ENCODE data around the gene OXCT2.
A peak's percentile ranks its signal among the peaks of the same experiment; 100 is the strongest.
"Not testable (repeated sequence)": the region's sequence is repeated elsewhere in the genome, so short reads cannot be mapped to it uniquely, and the experiment has no call there.

Gene OXCT2

GRCh38 chr1:39782103-39782502 lies 11.0 kb upstream of the OXCT2 start:
- TF ChIP-seq CTCF (IDR thresholded peaks at IDR 0.05; ENCODE audit: extremely low read depth, missing control alignments) = no peak

DNA sequence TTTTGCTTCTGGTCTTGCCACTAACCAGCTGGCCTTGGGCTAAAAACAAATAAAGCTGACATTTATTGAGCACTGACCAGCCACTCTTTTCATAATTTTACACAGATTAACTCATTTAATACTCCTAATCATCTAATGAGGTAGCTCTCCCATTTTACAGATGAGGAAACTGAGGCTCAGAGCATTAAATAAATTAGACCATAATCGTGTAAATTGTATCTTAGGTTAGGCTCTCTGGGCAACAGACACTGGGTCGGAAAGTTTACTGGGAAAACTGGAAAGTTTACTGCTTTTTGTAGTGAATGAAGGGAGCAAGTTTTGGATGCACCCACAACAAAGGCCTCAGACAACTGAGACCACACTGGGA lies 10.2 kb upstream of the OXCT2 start:
- TF ChIP-seq CTCF (IDR thresholded peaks at IDR 0.05; ENCODE audit: extremely low read depth, missing control alignments) = no peak
- no peak for DNase-seq (ENCODE audit: low spot score)

More at GRCh38 chr1:39782103-39782502, 11.0 kb upstream of the OXCT2 start:
- no peak for DNase-seq (ENCODE audit: low spot score)

DNA sequence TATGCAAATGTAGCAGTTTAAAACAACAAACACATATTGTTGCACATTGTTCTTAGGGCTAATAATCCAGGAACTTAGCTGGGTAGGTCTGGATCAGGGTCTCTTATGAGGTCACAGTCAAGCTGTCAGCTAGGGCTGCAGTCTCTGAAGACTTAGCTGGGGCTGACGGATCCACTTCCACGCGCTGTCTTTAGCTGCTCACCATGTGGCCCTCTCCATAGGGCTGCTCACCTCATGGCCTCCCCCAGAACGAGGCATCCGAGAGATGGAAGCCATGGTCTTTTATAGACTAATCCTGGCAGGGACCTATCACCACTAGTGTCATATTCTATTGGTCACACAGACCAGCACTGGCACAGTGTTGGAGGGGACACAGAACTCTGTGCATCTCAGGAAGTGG lies 8.7 kb upstream of the OXCT2 start:
- TF ChIP-seq CTCF (IDR thresholded peaks at IDR 0.05; ENCODE audit: extremely low read depth, missing control alignments) = no peak
- DNase-seq (ENCODE audit: low spot score) = no peak

GRCh38 chr1:39779137-39779536 lies 8.0 kb upstream of the OXCT2 start:
- no peak for TF ChIP-seq CTCF (IDR thresholded peaks at IDR 0.05; ENCODE audit: extremely low read depth, missing control alignments)
- DNase-seq (ENCODE audit: low spot score) = no peak

- DNase-seq (ENCODE audit: low spot score) = not testable (repeated sequence)
Measured at GRCh38 chr1:39778463-39779099, 7.4 kb upstream of the OXCT2 start.

- not testable (repeated sequence) for DNase-seq (ENCODE audit: low spot score)
Measured at GRCh38 chr1:39777896-39778295, 6.7 kb upstream of the OXCT2 start.

- DNase-seq (ENCODE audit: low spot score) = no peak
Measured at GRCh38 chr1:39777306-39777705, 6.2 kb upstream of the OXCT2 start.

DNA sequence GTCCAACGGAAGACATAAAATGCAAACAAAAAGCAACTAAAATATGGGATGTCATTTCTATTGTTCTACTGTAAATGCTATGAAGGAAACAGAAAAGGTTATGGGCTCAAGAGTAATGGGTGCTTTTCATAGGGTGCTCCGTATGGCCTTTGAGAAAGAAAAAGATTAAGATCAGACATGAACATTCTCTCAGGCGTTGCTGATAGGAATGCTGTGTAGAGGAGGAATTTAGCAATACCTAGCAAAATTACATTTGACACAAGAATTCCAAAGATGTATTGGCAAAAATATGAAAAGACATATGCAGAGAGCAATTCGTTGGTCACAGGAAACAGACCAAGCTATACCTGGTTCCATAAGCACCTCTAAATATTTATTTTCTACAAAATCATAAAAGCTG lies 5.7 kb upstream of the OXCT2 start:
- no peak for TF ChIP-seq CTCF (IDR thresholded peaks at IDR 0.05; ENCODE audit: extremely low read depth, missing control alignments)
- no peak for DNase-seq (ENCODE audit: low spot score)

More at GRCh38 chr1:39777306-39777705, 6.2 kb upstream of the OXCT2 start:
- no peak for TF ChIP-seq CTCF (IDR thresholded peaks at IDR 0.05; ENCODE audit: extremely low read depth, missing control alignments)

- DNase-seq (ENCODE audit: low spot score) = peak; percentile 68
- TF ChIP-seq CTCF (IDR thresholded peaks at IDR 0.05; ENCODE audit: extremely low read depth, missing control alignments) = no peak
Measured at GRCh38 chr1:39776400-39776713, 5.2 kb upstream of the OXCT2 start.

DNA sequence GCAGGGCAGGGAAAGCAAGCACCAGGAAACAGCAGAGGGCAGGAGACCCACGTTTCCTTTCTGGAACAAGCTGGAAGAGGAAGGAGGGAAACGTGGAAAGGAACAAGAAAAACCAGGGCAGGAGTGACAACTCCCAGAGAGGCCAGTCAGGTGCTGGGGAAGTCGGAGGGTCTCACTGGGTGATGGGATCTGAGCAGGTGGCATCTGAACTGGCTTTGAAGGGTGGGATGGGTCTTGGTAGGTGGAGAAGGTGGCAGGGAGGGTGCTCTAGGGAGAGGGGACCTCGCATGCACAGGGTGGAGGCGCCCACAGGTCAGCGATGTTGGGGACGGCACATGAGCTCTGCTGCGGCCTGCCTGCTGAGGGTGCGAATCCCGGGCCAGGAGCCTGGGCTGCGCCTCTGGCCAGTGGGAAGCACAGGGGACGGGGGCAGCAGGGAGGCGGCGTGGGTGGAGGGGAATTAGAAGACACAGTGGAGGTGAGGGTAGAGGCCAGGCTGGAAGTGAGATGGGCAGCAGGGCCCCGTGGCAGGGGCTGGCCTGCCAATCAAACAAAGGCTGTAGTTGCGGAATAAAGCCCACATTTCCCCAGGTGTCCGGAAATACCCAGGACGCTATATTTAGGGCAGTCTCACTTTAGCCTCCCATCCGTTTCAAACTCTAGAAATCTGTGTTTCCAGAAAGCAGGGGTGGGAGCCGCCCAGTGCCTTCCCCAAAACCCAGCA lies 4.7 kb upstream of the OXCT2 start:
- DNase-seq (ENCODE audit: low spot score) = not testable (repeated sequence)

DNA sequence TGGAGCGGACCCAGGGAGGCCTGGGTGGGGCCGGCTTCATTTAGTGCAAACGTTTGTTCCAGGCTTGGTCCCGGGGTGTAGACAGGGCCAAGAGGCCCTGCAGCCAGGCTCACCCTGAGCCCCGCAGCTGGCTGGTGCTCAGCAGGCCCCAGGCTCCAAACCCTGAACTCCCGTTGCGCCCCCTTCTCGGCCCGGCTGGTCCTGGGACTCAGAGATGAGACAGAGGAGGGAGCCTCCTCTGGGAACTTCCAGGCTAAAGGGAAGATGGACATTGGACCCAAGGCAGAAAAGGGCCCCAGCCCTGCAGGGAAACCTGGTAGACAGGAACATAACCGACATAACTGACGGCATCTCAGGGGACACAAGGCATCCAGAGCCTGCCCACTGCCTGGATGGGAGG lies 4.0 kb upstream of the OXCT2 start:
- not testable (repeated sequence) for DNase-seq (ENCODE audit: low spot score)

Measured in GM20000 (cell line).